M059J (cell line): Measurements from ENCODE around the gene PTPRN2. TPM values are rescaled to one million over a fixed set of nuclear protein-coding genes. Genes with fewer than 3 reads are reported as not detected.
"Not testable (repeated sequence)": the region's sequence is repeated elsewhere in the genome, so short reads cannot be mapped to it uniquely, and the experiment has no call there.

Source experiments
- DNase-seq: peaks from one replicate; pipeline ENCODE4 v3.0.0-alpha.2; 2012; ENCODE audit warnings: low read depth
- total RNA-seq: library from RNA; depleted of rRNA; stranded (reverse); fragments of >200 nt; shearing (Covaris generic); gene quantifications from 2 replicates; pipeline ENCODE4 v1.2.3, GENCODE V29; 2014

PTPRN2 gene
- total RNA-seq, 1 experiment from 2014 or later, result 2.3 TPM

- DNase-seq, result no peak
Observed at GRCh38 chr7:158279539-158280447, 307.8 kb downstream of the PTPRN2 start.

- no peak for DNase-seq
Observed at GRCh38 chr7:158278745-158279320, 308.8 kb downstream of the PTPRN2 start.

GRCh38 chr7:158277219-158278141, 310.1 kb downstream of the PTPRN2 start:
- DNase-seq, result no peak

- no peak for DNase-seq
Observed at GRCh38 chr7:158276414-158277218, 311.0 kb downstream of the PTPRN2 start.

- no peak for DNase-seq
Observed at GRCh38 chr7:158275711-158276413, 311.8 kb downstream of the PTPRN2 start.

GRCh38 chr7:158274996-158275395, 312.6 kb downstream of the PTPRN2 start:
- no peak for DNase-seq

GRCh38 chr7:158274404-158274811, 313.2 kb downstream of the PTPRN2 start:
- no peak for DNase-seq

GRCh38 chr7:158273756-158274342, 313.8 kb downstream of the PTPRN2 start:
- not testable (repeated sequence) for DNase-seq

GRCh38 chr7:158273138-158273651, 314.4 kb downstream of the PTPRN2 start:
- no peak for DNase-seq

GRCh38 chr7:158272509-158273137, 315.0 kb downstream of the PTPRN2 start:
- DNase-seq, result no peak

- DNase-seq, result no peak
Observed at GRCh38 chr7:158272091-158272490, 315.5 kb downstream of the PTPRN2 start.

GRCh38 chr7:158271646-158272045, 316.0 kb downstream of the PTPRN2 start:
- DNase-seq, result no peak

GRCh38 chr7:158270856-158271413, 316.7 kb downstream of the PTPRN2 start:
- DNase-seq, result no peak

GRCh38 chr7:158270106-158270775, 317.4 kb downstream of the PTPRN2 start:
- no peak for DNase-seq

GRCh38 chr7:158268816-158269535, 318.6 kb downstream of the PTPRN2 start:
- DNase-seq, result no peak

GRCh38 chr7:158267742-158268435, 319.7 kb downstream of the PTPRN2 start:
- no peak for DNase-seq
